Urinary bladder (tissue), 4 donors: ENCODE data around the gene MDFI. TPM values are rescaled to one million over a fixed set of nuclear protein-coding genes. Genes with fewer than 3 reads are reported as not detected.
A peak's percentile ranks its signal among the peaks of the same experiment; 100 is the strongest.

Experiments
- DNase-seq: peaks from one replicate; pipeline ENCODE4 v3.0.0-alpha.2; 2015; ENCODE audit errors: extremely low spot score
- H3K27ac ChIP-seq: one replicate; pipeline ENCODE4 v1.5.1; 2013; ENCODE audit warnings: low read depth, mild to moderate bottlenecking, moderate library complexity
- H3K36me3 ChIP-seq: one replicate; pipeline ENCODE4 v1.6.1; 2013; ENCODE audit warnings: mild to moderate bottlenecking, moderate library complexity; ENCODE audit not compliant: insufficient read depth
- H3K4me1 ChIP-seq: one replicate; pipeline ENCODE4 v1.6.1; 2013; ENCODE audit warnings: mild to moderate bottlenecking, moderate library complexity; ENCODE audit not compliant: insufficient read depth
- H3K4me3 ChIP-seq: one replicate; pipeline ENCODE4 v1.5.1; 2013; ENCODE audit warnings: low read depth, low read length
- WGBS: extraction: QIAGEN DNeasy Blood & Tissue Kit; methylation state at CpG from one replicate; pipeline ENCODE4 v1.1.7; 2013; 5-methylcytosine and 5-hydroxymethylcytosine counted together
- polyA plus RNA-seq: library from polyadenylated mRNA; stranded (reverse); fragments of 200-250 nt; gene quantifications from one replicate; pipeline ENCODE4 v1.2.3, GENCODE V29; 2013
- total RNA-seq: library from RNA; depleted of rRNA; stranded (reverse); fragments of >200 nt; gene quantifications from one replicate; pipeline ENCODE4 v1.2.3, GENCODE V29; 2014
- donor health status: healthy with polysubstance abuse.
- donor health status: healthy.

MDFI gene
- total and polyA plus RNA-seq, 2 donors: 20.6 to 32.6 TPM

DNA sequence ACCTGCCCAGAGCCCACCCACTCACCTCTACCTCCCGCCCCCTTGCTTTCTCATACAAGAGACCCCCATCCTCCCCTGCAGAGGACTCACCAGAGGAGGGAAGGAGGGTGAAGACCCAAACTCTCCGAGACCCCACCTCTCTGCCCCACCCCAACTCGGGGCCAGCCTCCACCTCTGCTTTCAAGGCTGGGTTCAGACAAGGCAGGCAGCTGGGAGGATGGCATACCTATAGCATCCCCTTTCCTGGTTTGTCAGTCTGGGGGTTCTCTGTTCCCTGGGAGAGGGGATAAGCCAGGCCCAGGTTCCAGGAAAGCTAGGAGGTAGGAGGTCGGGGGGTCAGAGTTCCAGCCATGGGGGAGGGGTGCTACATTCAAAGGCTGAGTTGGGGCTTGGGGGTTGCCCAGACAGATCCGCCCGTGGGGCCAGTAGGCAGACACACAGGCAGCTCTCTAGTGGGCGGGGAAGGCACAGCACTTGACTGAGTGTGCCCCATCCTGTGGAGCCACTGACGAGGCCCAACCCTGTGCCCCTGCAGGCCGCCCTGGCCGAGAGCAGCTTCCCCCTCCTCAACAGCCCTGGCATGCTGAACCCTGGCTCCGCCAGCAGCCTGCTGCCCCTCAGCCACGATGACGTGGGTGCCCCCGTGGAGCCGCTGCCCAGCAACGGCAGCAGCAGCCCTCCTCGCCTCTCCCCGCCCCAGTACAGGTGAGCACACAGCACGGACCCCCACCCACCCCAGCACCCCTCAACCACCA, 40.8 kb upstream of the MDFI start:
- Histone ChIP-seq H3K4me1 (no peaks in the 10 kb centered on the region), H3K27ac (no peak overlapping the region), H3K36me3 (no peaks in the 10 kb centered on the region), H3K4me3 (no peak overlapping the region)
- WGBS: 89% methylated on average over 19 of the region's 19 CpGs
- no peak for DNase-seq

DNA sequence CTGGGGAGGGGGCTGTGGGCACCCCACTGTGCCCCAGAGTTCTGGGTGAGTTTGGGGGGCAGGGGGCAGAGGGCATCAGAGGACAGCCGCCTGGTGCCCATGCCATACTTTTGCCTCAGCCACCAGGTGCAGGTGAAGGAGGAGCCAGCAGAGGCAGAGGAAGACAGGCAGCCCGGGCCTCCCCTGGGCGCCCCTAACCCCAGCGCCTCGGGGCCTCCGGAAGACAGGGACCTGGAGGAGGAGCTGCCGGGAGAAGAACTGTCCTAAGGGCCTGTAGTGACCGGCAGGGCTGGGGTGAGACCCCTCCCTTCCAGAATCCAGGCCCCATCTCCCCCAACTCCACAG, 39.6 kb upstream of the MDFI start:
- no peaks in the 10 kb centered on the region for H3K4me1 ChIP-seq
- no peak overlapping the region for H3K27ac ChIP-seq
- no peak for DNase-seq
- no peaks in the 10 kb centered on the region for H3K36me3 ChIP-seq
- no peak overlapping the region for H3K4me3 ChIP-seq
- WGBS: 86% methylated on average over 8 of the region's 8 CpGs

DNA sequence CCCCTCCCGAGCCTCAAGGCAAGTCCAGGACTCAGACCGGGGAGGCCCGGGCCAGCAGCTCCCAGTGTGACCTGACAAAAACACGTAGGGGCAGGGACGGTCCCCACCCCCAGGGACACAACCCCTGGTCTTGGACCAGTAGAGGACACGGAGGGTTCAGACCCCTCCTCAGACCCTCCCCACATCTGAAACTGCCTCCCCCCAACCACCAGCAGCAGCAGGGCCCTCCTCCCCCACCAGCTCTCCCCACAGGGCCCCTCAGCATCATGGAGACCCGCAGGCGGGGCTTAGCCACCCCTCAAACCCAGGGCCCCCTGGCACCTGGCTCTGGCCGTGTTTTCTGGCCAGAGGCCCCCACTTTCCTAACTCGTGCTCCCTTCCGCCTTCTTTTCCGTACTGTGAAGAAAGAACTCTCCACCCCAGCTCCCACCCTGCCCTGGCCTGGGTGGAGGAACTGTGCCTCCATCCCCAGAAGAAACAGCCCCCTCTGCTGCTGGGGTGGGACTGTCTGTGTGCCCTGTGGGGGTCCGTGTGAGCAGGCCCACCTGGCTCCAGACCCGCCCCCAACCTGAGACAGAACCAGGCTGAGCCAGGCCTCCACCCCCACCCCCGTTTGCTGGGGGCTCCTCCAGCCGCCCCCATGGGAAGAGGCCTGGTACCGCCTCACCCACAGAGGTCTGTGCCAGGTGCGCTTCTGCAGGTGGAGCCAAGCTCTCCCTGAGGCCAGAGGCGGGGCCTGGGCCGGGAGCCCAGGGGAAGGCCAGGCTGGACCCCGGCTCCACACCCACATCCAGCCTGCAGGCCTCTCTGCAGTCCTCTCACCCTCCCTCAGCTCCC, 39.0 kb upstream of the MDFI start:
- Histone ChIP-seq H3K27ac (no peak overlapping the region), H3K4me1 (no peaks in the 10 kb centered on the region), H3K36me3 (no peaks in the 10 kb centered on the region), H3K4me3 (no peak overlapping the region)
- 88% methylated on average over 21 of the region's 21 CpGs for WGBS
- no peak for DNase-seq

DNA sequence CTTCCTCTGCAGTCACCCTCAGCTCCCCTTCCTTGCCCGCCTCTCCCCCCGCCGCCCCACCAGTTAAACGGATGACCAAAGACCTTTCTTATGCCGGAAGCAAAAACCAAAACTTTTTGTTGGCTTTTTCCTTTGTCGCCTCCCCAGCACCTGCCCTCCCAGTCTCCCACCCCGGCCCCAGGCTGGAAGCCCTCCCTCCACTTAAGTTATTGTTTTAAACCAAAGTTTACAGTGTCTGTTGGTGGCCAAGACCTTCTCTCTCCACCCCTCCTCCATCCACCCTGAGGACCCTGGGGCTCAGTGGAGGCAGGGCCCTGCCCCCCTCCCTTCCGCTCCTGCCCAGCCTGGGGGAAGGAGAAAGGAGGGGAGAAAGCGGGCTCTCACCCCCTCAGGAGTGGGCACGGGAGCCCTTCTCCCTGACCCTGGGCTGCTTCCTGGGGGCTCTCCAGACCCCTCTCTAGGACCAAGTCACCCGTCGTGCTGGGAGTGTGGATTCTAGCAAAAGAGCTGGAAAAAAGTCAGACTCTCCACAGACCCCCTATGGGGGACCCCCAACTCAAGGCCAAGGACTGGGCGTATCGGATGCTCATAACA, 38.3 kb upstream of the MDFI start:
- no peaks in the 10 kb centered on the region for H3K4me1 ChIP-seq
- no peaks in the 10 kb centered on the region for H3K36me3 ChIP-seq
- no peak overlapping the region for H3K27ac ChIP-seq
- no peak overlapping the region for H3K4me3 ChIP-seq
- DNase-seq: no peak
- WGBS: 88% methylated on average over 14 of the region's 14 CpGs

DNA sequence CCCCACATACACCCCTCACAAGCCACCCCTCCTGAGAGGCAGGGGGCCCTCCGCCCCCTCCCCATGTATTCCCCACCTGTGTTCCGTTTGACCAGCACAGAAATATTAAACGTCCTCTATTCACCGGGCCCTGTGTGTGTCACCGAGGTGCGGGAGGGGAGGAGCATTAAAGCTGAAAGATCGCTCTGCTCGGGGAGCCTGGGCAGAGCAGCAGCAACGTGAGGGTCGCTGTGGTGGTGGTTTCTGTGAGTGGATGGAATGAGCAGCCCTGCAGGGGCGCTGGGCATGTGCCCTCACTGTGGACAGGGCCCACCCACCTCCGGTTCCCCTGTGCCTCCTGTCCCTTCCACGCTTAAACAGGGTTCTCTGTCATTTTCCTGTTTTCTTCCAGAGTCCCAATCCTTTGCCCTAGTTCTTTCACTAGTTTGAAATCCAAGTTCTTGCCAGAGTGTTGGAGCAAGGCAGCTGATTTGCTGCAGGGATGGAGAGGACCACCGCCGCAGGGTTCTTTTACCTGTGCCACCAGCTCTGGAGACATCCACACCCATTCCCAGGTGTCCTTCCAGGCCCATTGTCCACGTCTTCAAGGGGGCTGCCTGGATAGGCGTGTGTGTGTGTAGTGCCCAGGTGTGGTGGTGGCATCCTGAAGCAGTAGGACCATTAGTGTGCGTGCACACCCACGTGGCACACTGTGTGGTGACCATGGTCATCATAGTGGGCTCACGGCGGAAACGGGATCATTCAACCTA, 37.6 kb upstream of the MDFI start:
- 81% methylated on average over 22 of the region's 22 CpGs for WGBS
- H3K27ac ChIP-seq: no peak overlapping the region
- H3K4me1 ChIP-seq: no peaks in the 10 kb centered on the region
- no peak overlapping the region for H3K4me3 ChIP-seq
- no peaks in the 10 kb centered on the region for H3K36me3 ChIP-seq
- no peak for DNase-seq

DNA sequence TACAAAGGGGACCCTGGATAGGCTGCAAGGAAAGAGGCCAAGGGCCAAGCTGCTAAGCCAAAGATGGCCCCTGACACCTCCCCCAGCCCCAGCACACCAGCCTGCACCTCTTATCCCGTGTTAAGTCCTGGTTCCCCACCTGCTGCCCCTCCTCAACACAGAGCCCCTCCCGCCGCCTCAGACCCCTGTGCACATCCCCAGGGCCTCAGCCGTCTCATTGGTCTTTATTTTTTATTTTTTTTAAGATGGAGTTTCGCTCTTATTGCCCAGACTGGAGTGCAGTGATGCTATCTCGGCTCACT, 37.1 kb upstream of the MDFI start:
- Histone ChIP-seq H3K27ac (no peak overlapping the region), H3K4me3 (no peak overlapping the region), H3K36me3 (no peaks in the 10 kb centered on the region), H3K4me1 (no peaks in the 10 kb centered on the region)
- DNase-seq: no peak
- WGBS: 93% methylated on average over 6 of the region's 6 CpGs

DNA sequence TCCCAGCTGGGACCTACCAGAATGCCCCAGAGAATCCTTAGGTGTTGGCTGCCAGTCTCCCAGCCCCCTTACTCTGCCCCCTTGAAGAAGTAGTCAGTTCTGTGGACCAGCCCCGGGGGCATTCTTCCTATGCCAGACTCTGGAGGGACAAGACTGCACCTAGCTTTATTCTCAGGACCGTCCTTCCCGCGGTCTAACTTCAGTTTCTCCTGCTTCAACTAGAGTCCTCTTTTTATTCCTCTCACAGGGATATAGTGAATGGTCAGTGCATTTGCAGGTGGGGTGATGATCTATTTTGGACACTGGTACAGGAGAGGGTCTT, 35.9 kb upstream of the MDFI start:
- Histone ChIP-seq H3K27ac (no peak overlapping the region), H3K4me3 (no peak overlapping the region), H3K4me1 (no peaks in the 10 kb centered on the region), H3K36me3 (no peaks in the 10 kb centered on the region)
- no peak for DNase-seq
- 72% methylated on average over 4 of the region's 4 CpGs for WGBS

DNA sequence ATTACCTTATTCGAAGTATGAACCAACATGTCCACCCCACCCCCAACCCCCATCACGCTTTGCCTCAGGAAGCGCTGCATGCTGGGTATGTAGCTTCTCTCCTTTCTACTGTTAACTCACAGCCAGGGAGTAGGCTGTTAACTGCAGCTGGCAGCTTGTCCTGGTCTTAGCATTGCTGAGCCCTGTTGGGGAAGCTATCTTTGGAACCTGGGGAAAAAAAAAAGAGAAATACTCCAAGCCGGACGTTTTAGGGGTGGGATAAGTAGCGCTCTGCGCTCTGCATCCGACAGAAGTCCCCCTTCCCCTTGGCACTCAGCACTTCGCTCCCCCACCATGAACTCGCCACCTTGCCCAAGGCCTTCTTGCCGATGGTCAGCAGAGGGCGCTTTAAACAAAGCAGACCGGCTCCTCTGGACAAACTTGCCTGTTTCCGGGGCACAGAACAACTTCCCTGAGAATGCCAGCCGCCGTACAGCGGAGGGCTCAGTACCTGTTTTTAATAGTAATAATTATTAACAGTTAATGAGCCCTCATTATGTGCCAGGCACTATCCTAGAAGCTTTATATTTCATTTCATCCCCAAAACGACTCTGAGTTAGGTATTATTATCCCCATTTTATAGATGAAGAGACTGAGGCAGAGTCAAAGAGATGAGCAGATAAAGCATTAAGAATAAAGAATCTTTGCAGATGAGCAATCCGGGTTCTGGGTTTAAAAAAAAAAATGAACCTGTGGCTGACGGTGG, 35.2 kb upstream of the MDFI start:
- Histone ChIP-seq H3K36me3 (no peaks in the 10 kb centered on the region), H3K27ac (no peak overlapping the region), H3K4me3 (no peak overlapping the region), H3K4me1 (no peaks in the 10 kb centered on the region)
- peak; percentile 74 for DNase-seq
- WGBS: 6% methylated on average over 20 of the region's 20 CpGs

DNA sequence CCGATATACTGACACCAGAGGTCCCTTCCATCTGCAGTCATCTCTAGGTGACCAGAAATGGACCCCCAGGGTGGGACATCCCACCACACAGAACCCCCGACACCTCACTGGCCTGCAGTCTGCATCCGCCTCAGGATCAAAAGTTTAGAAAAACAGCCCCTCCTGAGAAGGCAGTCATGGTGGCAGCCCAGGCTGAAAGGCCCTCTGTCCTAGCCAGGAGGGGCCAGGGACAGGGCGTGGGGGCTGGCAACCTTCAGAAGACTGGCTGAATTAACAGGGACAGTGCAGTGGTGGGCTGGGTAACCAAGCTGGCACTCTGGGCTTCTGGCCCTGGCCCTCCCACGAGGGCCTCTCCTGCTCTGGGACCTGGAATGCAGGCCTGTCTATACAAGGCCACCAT, 34.3 kb upstream of the MDFI start:
- WGBS: 85% methylated on average over 5 of the region's 5 CpGs
- no peak for DNase-seq
- H3K36me3 ChIP-seq: no peaks in the 10 kb centered on the region
- H3K4me3 ChIP-seq: no peak overlapping the region
- H3K4me1 ChIP-seq: no peaks in the 10 kb centered on the region
- H3K27ac ChIP-seq: no peak overlapping the region

DNA sequence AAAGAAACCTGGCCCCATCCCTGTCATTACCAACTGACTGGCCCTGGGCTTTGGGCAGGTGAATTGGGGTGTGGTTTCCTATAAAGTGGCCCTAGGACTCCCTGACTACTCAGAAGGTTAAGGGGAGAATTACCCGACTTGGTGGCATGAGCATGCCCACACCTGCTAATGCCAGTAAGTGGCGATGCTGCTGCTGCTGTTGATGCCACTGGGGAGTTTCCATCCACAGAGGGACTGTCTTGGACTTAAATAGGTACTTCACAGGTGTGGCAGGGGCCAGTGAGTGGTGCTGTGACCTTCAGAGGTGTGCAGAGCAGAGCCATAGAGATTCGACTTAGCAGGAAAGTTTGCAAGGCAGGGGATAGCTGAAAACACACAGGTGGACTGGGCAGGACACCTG, 32.6 kb upstream of the MDFI start:
- no peaks in the 10 kb centered on the region for H3K36me3 ChIP-seq
- no peaks in the 10 kb centered on the region for H3K4me1 ChIP-seq
- no peak overlapping the region for H3K4me3 ChIP-seq
- no peak overlapping the region for H3K27ac ChIP-seq
- DNase-seq: no peak
- WGBS: 79% methylated on average over 3 of the region's 3 CpGs

DNA sequence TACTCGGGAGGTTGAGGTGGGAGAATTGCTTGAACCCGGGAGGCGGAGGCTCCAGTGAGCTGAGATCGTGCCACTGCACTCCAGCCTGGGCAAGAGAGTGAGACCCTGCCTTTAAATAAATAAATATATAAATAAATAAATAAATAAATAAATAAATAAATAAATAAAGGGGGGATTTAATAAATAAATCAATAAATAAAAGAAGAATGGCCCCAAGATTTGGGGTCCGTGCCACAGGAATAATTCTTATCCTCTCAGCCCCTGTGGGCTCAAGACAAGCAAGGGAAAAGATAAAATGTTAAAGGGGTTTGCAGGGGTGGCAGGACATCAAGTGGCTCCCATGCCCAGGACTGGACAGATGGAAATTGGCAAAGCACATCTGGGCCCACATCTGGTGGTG, 31.2 kb upstream of the MDFI start:
- no peaks in the 10 kb centered on the region for H3K4me1 ChIP-seq
- DNase-seq: no peak
- 93% methylated on average over 5 of the region's 5 CpGs for whole genome bisulfite sequencing
- no peaks in the 10 kb centered on the region for H3K36me3 ChIP-seq
- no peak overlapping the region for H3K27ac ChIP-seq
- H3K4me3 ChIP-seq: no peak overlapping the region

DNA sequence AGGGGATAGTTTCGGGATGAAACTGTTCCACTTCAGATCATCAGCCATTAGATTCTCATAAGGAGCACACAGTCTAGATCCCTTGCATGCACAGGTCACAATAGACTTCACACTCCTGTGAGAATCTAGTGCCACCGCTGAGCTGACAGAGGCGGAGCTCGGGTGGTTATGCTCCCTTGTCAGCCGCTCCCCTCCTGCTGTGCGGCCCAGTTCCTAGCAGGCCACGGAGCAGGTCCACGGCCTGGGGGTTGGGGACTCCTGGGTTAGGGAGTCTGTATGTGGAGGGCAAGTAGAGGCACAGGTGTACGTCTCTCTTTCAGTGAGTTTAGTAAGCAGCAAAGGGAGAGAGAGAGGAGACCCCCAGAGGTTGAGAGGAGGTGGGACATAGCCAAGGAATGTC, 30.5 kb upstream of the MDFI start:
- H3K36me3 ChIP-seq: no peaks in the 10 kb centered on the region
- no peak overlapping the region for H3K4me3 ChIP-seq
- H3K27ac ChIP-seq: no peak overlapping the region
- H3K4me1 ChIP-seq: no peaks in the 10 kb centered on the region
- DNase-seq: no peak
- 81% methylated on average over 9 of the region's 9 CpGs for WGBS

DNA sequence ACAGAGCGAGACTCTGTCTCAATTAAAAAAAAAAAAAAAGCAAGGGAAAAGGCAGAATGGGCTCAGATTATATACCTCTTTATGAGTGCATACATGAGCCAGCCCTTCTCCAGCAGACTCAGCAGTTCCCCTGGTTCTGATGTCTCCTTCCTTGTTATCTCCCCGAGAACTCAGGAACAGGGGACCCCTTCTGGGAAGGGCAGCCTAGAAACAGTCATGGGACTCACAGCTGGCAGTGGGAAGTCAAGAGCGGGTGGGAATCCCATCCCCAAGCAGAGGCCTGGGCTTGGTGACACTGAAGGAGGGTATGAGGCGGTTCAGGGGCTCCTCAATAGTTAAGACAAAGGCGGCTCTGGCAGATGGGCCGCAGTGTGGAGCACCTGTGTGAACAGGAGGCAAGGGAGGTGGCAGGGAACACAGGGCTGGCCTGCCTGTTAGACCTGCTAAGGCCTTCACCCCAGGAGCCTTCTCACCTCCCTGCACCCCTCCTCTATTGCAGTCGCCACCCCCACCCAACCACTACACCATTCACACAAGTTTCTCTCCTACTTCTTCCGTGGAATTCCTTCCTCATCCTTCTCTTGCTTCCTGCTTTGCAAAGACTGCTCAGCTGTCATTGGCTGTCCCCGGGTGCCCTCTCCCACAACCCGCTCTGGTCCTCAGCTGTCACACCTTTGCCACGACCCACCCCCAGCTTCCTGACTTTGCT, 29.7 kb upstream of the MDFI start:
- no peak overlapping the region for H3K4me3 ChIP-seq
- H3K27ac ChIP-seq: no peak overlapping the region
- H3K36me3 ChIP-seq: no peaks in the 10 kb centered on the region
- DNase-seq: no peak
- 85% methylated on average over 11 of the region's 11 CpGs for WGBS
- no peaks in the 10 kb centered on the region for H3K4me1 ChIP-seq
